SK-N-SH treated with all-trans-retinoic acid at 6 μM for 48 hours (cell line): ENCODE data around the gene SARS1.

Experiments used
- CSDC2 ChIP-seq: fragments of 250-450 bp; sonication (Bioruptor Pico); IDR thresholded peaks from 2 replicates; pipeline ENCODE4 v1.5.0; 2020; ENCODE audit warnings: mild to moderate bottlenecking, moderate library complexity
- CSRNP3 ChIP-seq: fragments of 250-450 bp; sonication (Bioruptor Pico); IDR thresholded peaks from 2 replicates; pipeline ENCODE4 v1.5.1; 2021; ENCODE audit warnings: mild to moderate bottlenecking, moderate library complexity
- ISL1 ChIP-seq: fragments of 250-450 bp; sonication (Bioruptor Pico); IDR thresholded peaks from 2 replicates; pipeline ENCODE4 v2.1.2; 2022; ENCODE audit warnings: mild to moderate bottlenecking, moderate library complexity
- PATZ1 ChIP-seq: fragments of 250-450 bp; sonication (Bioruptor Pico); IDR thresholded peaks from 2 replicates; pipeline ENCODE4 v1.8.0; 2020; ENCODE audit warnings: mild to moderate bottlenecking, moderate library complexity, borderline replicate concordance
- PPARA ChIP-seq: fragments of 250-450 bp; sonication (Bioruptor Pico); IDR thresholded peaks from 2 replicates; pipeline ENCODE4 v1.5.0; 2020; ENCODE audit warnings: mild to moderate bottlenecking, borderline replicate concordance
- RARB ChIP-seq: fragments of 250-450 bp; sonication (Bioruptor Pico); IDR thresholded peaks from 2 replicates; pipeline ENCODE4 v1.8.0; 2021; ENCODE audit warnings: mild to moderate bottlenecking, moderate library complexity
- TCF4 ChIP-seq: fragments of 250-450 bp; sonication (Bioruptor Pico); IDR thresholded peaks from 2 replicates; pipeline ENCODE4 v1.8.0; 2021; ENCODE audit warnings: mild to moderate bottlenecking, moderate library complexity, borderline replicate concordance
- TOX ChIP-seq: fragments of 250-450 bp; sonication (Bioruptor Pico); IDR thresholded peaks from 2 replicates; pipeline ENCODE4 v1.8.0; 2021; ENCODE audit warnings: mild to moderate bottlenecking, moderate library complexity, borderline replicate concordance
- TSHZ2 ChIP-seq: fragments of 250-450 bp; sonication (Bioruptor Pico); IDR thresholded peaks from 2 replicates; pipeline ENCODE4 v1.5.0; 2020; ENCODE audit warnings: mild to moderate bottlenecking, moderate library complexity
- ZC3H10 ChIP-seq: fragments of 250-450 bp; sonication (Bioruptor Pico); IDR thresholded peaks from 2 replicates; pipeline ENCODE4 v1.5.1; 2021; ENCODE audit warnings: mild to moderate bottlenecking, moderate library complexity
- ZFP3 ChIP-seq: fragments of 250-450 bp; sonication (Bioruptor Pico); IDR thresholded peaks from 2 replicates; pipeline ENCODE4 v1.5.0; 2020; ENCODE audit warnings: mild to moderate bottlenecking, moderate library complexity
- ZFP30 ChIP-seq: fragments of 450-650 bp; formaldehyde crosslinking; IDR thresholded peaks from 2 replicates; pipeline ENCODE4 v1.5.0; 2022; ENCODE audit warnings: mild to moderate bottlenecking, moderate library complexity
- ZNF565 ChIP-seq: fragments of 450-650 bp; formaldehyde crosslinking; conservative IDR thresholded peaks from 2 replicates; pipeline ENCODE4 v1.5.0; 2020; ENCODE audit warnings: low read depth, mild to moderate bottlenecking, moderate library complexity

GRCh38 chr1:109207467-109208103, 6.1 kb upstream of the SARS1 start:
- TF ChIP-seq PPARA (CRISPR knock-in tag) (no peak), ZFP3 (CRISPR knock-in tag) (no peak), CSRNP3 (CRISPR knock-in tag) (no peak), ISL1 (CRISPR knock-in tag) (no peak), PATZ1 (no peak), RARB (CRISPR knock-in tag) (no peak), TOX (no peak), TCF4 (no peak), CSDC2 (no peak), ZC3H10 (no peak), TSHZ2 (CRISPR knock-in tag) (no peak), ZNF565 (CRISPR knock-in tag) (no peak), ZFP30 (no peak)
